K562 (cell line): ENCODE results near the gene SCMH1. TPM values are rescaled to one million over a fixed set of nuclear protein-coding genes. Genes with fewer than 3 reads are reported as not detected.

Source experiments
- ARID2 ChIP-seq: fragments of 450-650 bp; IDR thresholded peaks from 2 replicates; pipeline ENCODE4 v1.6.1; 2017; ENCODE audit warnings: antibody characterized with exemption, mild to moderate bottlenecking
- FOXK1 ChIP-seq: sonication (generic); formaldehyde crosslinking; IDR thresholded peaks from 2 replicates; pipeline ENCODE4 v1.8.0; 2022; ENCODE audit warnings: missing genetic modification reagents, mild to moderate bottlenecking, borderline replicate concordance
- GABPA ChIP-seq: fragments of 200-800 bp; sonication (Bioruptor generic); conservative IDR thresholded peaks from 2 replicates; pipeline ENCODE4 v1.6.1; 2016; ENCODE audit warnings: low read depth, missing genetic modification characterization, missing compliant biosample characterization
- HDAC1 ChIP-seq, 2 experiments: fragments of 450-650 bp; IDR thresholded peaks; 2 replicates each; pipeline ENCODE4 v1.6.1; 2016 to 2017; ENCODE audit warnings: inconsistent platforms in 1 of 2, mild to moderate bottlenecking in 1 of 2, moderate library complexity in 1 of 2
- HLTF ChIP-seq: fragments of 450-650 bp; IDR thresholded peaks from 2 replicates; pipeline ENCODE4 v1.6.1; 2016
- KLF13 ChIP-seq: fragments of 450-650 bp; IDR thresholded peaks from 2 replicates; pipeline ENCODE4 v1.6.1; 2016; ENCODE audit warnings: missing genetic modification characterization, low read depth, mild to moderate bottlenecking, missing compliant biosample characterization, moderate library complexity, borderline replicate concordance
- MTA1 ChIP-seq: fragments of 450-650 bp; IDR thresholded peaks from 2 replicates; pipeline ENCODE4 v1.6.1; 2017; ENCODE audit warnings: borderline replicate concordance
- NCOA1 ChIP-seq: fragments of 450-650 bp; IDR thresholded peaks from 2 replicates; pipeline ENCODE4 v1.6.1; 2016; ENCODE audit warnings: low read depth
- NKRF ChIP-seq: fragments of 450-650 bp; IDR thresholded peaks from 2 replicates; pipeline ENCODE4 v1.6.1; 2016; ENCODE audit warnings: borderline replicate concordance
- NR1H2 ChIP-seq: sonication (generic); formaldehyde crosslinking; IDR thresholded peaks from 2 replicates; pipeline ENCODE4 v1.4.0; 2020; ENCODE audit warnings: mild to moderate bottlenecking, missing genetic modification reagents
- POLR2AphosphoS5 ChIP-seq: IDR thresholded peaks from 2 replicates; pipeline ENCODE4 v1.6.1; 2011; ENCODE audit warnings: mild to moderate bottlenecking, low read depth, low read length, moderate library complexity; ENCODE audit not compliant: control insufficient read depth, insufficient read depth
- SMARCB1 ChIP-seq: IDR thresholded peaks from 2 replicates; pipeline ENCODE4 v1.6.1; 2011; ENCODE audit warnings: improper control_type of control experiment, low read depth; ENCODE audit not compliant: insufficient read length
- TAF1 ChIP-seq: IDR thresholded peaks from 2 replicates; pipeline ENCODE4 v1.6.1; 2011; ENCODE audit warnings: mild to moderate bottlenecking, low read length, moderate library complexity; ENCODE audit not compliant: insufficient read depth, control insufficient read depth, severe bottlenecking; ENCODE audit errors: extremely low read depth
- TAF9B ChIP-seq: fragments of 450-650 bp; IDR thresholded peaks from 2 replicates; pipeline ENCODE4 v1.6.1; 2018; ENCODE audit warnings: mild to moderate bottlenecking; ENCODE audit not compliant: partially characterized antibody
- TCF3 ChIP-seq: sonication (generic); formaldehyde crosslinking; IDR thresholded peaks from 2 replicates; pipeline ENCODE4 v1.4.0; 2020; ENCODE audit warnings: mild to moderate bottlenecking, missing genetic modification reagents
- ZBTB17 ChIP-seq: fragments of 450-650 bp; formaldehyde crosslinking; IDR thresholded peaks from 2 replicates; pipeline ENCODE4 v1.4.0; 2020; ENCODE audit warnings: mild to moderate bottlenecking
- ZNF143 ChIP-seq: sonication (generic); formaldehyde crosslinking; IDR thresholded peaks from 2 replicates; pipeline ENCODE4 v1.9.0; 2022; ENCODE audit warnings: mild to moderate bottlenecking, missing genetic modification reagents
- ZNF395 ChIP-seq: fragments of 200-800 bp; sonication (Bioruptor generic); IDR thresholded peaks from 2 replicates; pipeline ENCODE4 v1.6.1; 2017; ENCODE audit warnings: missing genetic modification characterization, missing compliant biosample characterization
- ZNF655 ChIP-seq: fragments of 250-450 bp; sonication (Bioruptor Pico); IDR thresholded peaks from 2 replicates; pipeline ENCODE4 v1.5.0; 2021
- ZNF707 ChIP-seq: fragments of 250-450 bp; sonication (Bioruptor Pico); conservative IDR thresholded peaks from 2 replicates; pipeline ENCODE4 v1.8.0; 2022; ENCODE audit warnings: inconsistent platforms, mild to moderate bottlenecking, moderate library complexity
- ZNF778 ChIP-seq: fragments of 450-650 bp; formaldehyde crosslinking; IDR thresholded peaks from 2 replicates; pipeline ENCODE4 v1.4.0; 2020; ENCODE audit warnings: mild to moderate bottlenecking, moderate library complexity
- polyA plus RNA-seq, 8 experiments: library from polyadenylated mRNA; depleted of rRNA in 4 of 8; stranded (reverse) in 5 of 8; unstranded in 3 of 8; fragments of >200 nt; fragmentation: Nextera tagmentation in 2 of 8; fragmentation: Illumina TruSeq in 1 of 8; extraction: Ambion mirVana in 2 of 8; extraction: Trizol in 1 of 8; gene quantifications; 2 replicates each; pipeline versions ENCODE4 v1.2.1 to v1.2.3, GENCODE V29; 2011 to 2014; ENCODE audit warnings: inconsistent platforms in 1 of 8, missing spikeins in 1 of 8
- total RNA-seq, 7 experiments: library from RNA; depleted of rRNA in 6 of 7; stranded (reverse); fragments of >200 nt in 6 of 7; fragmentation: Illumina TruSeq in 2 of 7; extraction: Trizol in 2 of 7; gene quantifications; 2 replicates each; pipeline versions ENCODE4 v1.2.1 to v1.2.3, GENCODE V29; 2011 to 2021; ENCODE audit warnings: low replicate concordance in 1 of 7
- TF ChIP-seq, protein P1 (sequence below): sonication (generic); formaldehyde crosslinking; IDR thresholded peaks from 2 replicates; pipeline ENCODE4 v1.8.1; 2023; ENCODE audit warnings: mild to moderate bottlenecking, missing genetic modification reagents

Gene SCMH1
- total and polyA plus RNA-seq, 9 of the 15 experiments (the other 6 are each of a cell fraction or from before 2014, with no cell fraction given): 8.5 to 37.0 (median 26.8) TPM

DNA sequence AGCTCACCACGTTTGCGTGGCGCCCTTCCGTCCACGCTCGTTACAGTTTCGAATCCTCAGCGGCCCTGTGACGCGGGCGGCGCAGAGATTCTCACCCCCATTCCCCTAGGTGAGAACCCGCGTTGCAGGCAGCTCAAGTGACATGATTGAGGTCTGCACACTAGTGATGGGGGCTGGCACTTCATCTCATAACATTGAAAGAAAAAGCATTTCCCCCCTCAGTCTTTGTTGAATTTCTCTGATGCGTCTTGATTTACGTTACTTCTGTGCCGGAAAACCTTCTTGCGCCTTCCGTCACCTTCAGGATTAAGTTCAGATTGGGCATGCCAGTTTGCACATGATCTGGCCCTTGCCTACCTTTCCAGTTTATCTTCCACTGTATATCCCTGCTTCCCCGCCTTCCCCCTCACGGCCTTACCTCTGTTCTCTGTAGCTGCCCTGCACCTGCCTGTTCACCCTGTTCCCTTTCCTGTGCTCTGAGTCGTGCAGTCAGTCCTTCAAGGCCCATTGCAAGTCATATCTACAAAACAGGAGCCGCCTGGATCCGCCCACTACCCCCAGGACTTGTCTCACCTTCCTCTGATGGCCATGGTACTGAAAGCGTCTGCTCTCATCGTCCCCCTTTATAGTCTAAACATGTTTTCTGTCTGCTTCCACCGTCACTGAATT lies 261.5 kb downstream of the SCMH1 start (continued):
- no peak for TF ChIP-seq ARID2
- TF ChIP-seq HLTF: peak; percentile 49; the same call in 1 of the 2 replicates
- peak; percentile 59 for TF ChIP-seq NKRF
- 0 out of 2 replicates have a peak, but pooled peaks have one; percentile 28 for TF ChIP-seq GABPA (tag)
- peak; percentile 64; the same call in 1 of the 2 replicates for TF ChIP-seq FOXK1 (CRISPR knock-in tag)
- TF ChIP-seq KLF13 (tag): peak; percentile 29; the same call in 1 of the 2 replicates
- 0 out of 2 replicates have a peak, but pooled peaks have one; percentile 48 for TF ChIP-seq NCOA1
- no peak for TF ChIP-seq TAF9B
- TF ChIP-seq TAF1: peak; percentile 19
- TF ChIP-seq SMARCB1: peak; percentile 82
- TF ChIP-seq ZNF778 (CRISPR knock-in tag): no peak
- no peak for TF ChIP-seq ZBTB17 (CRISPR knock-in tag)
- TF ChIP-seq HDAC1 (IDR thresholded peaks at IDR 0.05): peak in 1 of 2 experiments; percentile 79; a peak in 2 of 4 replicates
- 0 out of 2 replicates have a peak, but pooled peaks have one; percentile 43 for TF ChIP-seq ZNF143
- no peak for TF ChIP-seq ZNF707 (CRISPR knock-in tag)
- TF ChIP-seq, protein P1, sequence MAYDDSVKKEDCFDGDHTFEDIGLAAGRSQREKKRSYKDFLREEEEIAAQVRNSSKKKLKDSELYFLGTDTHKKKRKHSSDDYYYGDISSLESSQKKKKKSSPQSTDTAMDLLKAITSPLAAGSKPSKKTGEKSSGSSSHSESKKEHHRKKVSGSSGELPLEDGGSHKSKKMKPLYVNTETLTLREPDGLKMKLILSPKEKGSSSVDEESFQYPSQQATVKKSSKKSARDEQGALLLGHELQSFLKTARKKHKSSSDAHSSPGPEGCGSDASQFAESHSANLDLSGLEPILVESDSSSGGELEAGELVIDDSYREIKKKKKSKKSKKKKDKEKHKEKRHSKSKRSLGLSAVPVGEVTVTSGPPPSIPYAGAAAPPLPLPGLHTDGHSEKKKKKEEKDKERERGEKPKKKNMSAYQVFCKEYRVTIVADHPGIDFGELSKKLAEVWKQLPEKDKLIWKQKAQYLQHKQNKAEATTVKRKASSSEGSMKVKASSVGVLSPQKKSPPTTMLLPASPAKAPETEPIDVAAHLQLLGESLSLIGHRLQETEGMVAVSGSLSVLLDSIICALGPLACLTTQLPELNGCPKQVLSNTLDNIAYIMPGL: 0 out of 2 replicates have a peak, but pooled peaks have one; percentile 39
- 0 out of 2 replicates have a peak, but pooled peaks have one; percentile 17 for TF ChIP-seq MTA1
- TF ChIP-seq TCF3 (CRISPR knock-in tag): 0 out of 2 replicates have a peak, but pooled peaks have one; percentile 9
- no peak for TF ChIP-seq ZNF655 (CRISPR knock-in tag)
- 0 out of 2 replicates have a peak, but pooled peaks have one; percentile 70 for TF ChIP-seq NR1H2 (CRISPR knock-in tag)
- TF ChIP-seq ZNF395: no peak
- TF ChIP-seq POLR2AphosphoS5: peak; percentile 53; the same call in 1 of the 2 replicates
